ENCODE data around the gene PDZD7. TPM values are rescaled to one million over a fixed set of nuclear protein-coding genes. Genes with fewer than 3 reads are reported as not detected.

Gene PDZD7
- total and polyA plus RNA-seq, 2 of the 8 experiments (the other 6 are each of a cell fraction or from before 2014, with no cell fraction given), result 0.88 to 1.6 TPM

GRCh38 chr10:101042667-101043362 lies 11.9 kb upstream of the PDZD7 start (continued):
- TF ChIP-seq CHD7 (IDR thresholded peaks at IDR 0.05; ENCODE audit: insufficient replicate concordance, low read length), result no peak
- no peak for TF ChIP-seq SUZ12 (IDR thresholded peaks at IDR 0.05; ENCODE audit: low read length)
- TF ChIP-seq ASH2L (IDR thresholded peaks at IDR 0.05; ENCODE audit: low read length), result peak; percentile 85
- peak; percentile 62; the same call in 1 of the 2 replicates for TF ChIP-seq GTF2F1 (IDR thresholded peaks at IDR 0.05; ENCODE audit: borderline replicate concordance, low read depth, low read length)
- peak in 1 of 2 experiments; percentile 80; a peak in 3 of 4 replicates for TF ChIP-seq SIN3A (conservative IDR thresholded peaks at IDR 0.05 in 1 of 2, IDR thresholded peaks at IDR 0.05 in 1 of 2; ENCODE audit: low read depth in 1 of 2, low read length in 2 of 2)
- TF ChIP-seq SRF (IDR thresholded peaks at IDR 0.05; ENCODE audit: low read depth, low read length), result no peak
- no peak for TF ChIP-seq TAF7 (optimal IDR thresholded peaks at IDR 0.05; ENCODE audit: borderline replicate concordance, low read depth, low read length)
- no peak for TF ChIP-seq ATF3 (IDR thresholded peaks at IDR 0.05; ENCODE audit: insufficient read depth, low read depth, low read length)
- no peak for TF ChIP-seq EGR1 (IDR thresholded peaks at IDR 0.05; ENCODE audit: borderline replicate concordance, low read depth, low read length)

All from H1 (cell line).